Measurements from ENCODE around the gene B4GALT5. TPM values are rescaled to one million over a fixed set of nuclear protein-coding genes. Genes with fewer than 3 reads are reported as not detected.
A peak's percentile ranks its signal among the peaks of the same experiment; 100 is the strongest.

Gene B4GALT5
- total RNA-seq, 1 donor from 2014 or later: 39.3 TPM

DNA sequence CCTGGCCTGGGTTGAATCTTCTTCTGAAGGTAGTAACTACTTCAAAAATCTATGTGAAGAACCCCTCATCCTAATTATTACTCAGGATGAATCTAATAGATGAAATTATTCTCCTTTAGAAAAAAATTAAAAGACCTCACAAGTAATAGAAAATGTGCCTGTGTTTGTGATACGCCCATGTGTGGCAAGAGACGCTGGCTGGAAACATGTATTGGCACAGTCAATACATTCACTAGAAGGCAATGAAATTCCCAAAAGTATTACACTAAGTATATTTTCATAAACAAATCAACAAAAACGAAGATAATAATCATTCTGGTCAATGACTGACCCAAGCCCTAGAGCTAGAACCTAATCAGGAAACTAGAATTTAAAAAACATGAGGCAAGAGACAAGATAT is 64.0 kb downstream of the B4GALT5 start:
- peaks cover 49% of the 10 kb centered on the region for H3K36me3 Mint-ChIP-seq (ENCODE audit: low read depth)
- no peak for DNase-seq (ENCODE audit: low spot score)
- no peaks in the 10 kb centered on the region for H3K27me3 Mint-ChIP-seq (ENCODE audit: insufficient read depth)
- H3K4me1 Mint-ChIP-seq (ENCODE audit: low read depth): no peaks in the 10 kb centered on the region
- no peaks in the 10 kb centered on the region for H3K9me3 Mint-ChIP-seq
- no peak overlapping the region for H3K27ac Mint-ChIP-seq
- intact Hi-C loops (cut with micrococcal nuclease): no loop called here
- no peak overlapping the region for H3K4me3 Mint-ChIP-seq

DNA sequence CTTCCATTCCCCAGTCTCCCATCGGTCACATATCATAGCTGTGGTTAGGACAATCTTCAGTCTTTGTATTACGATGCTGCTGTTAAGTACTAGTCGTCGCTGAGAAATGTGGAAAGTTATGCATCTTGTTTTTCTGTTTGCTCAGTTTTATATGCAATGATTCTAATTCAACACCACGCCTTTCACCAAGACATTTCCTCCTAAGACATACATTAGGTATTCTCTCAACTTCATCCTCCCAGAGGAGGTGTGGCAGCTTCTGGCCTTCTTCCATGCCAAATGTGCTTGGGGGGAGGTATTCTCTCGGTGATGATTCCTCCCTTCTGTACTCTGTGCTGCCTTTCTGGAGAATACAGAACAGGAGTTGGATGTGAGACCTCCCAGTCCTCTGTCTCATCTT is 66.1 kb downstream of the B4GALT5 start:
- no peak overlapping the region for H3K4me3 Mint-ChIP-seq
- intact Hi-C loops (cut with micrococcal nuclease): no loop called here
- no peak for DNase-seq (ENCODE audit: low spot score)
- H3K36me3 Mint-ChIP-seq (ENCODE audit: low read depth): peaks cover 43% of the 10 kb centered on the region
- no peaks in the 10 kb centered on the region for H3K27me3 Mint-ChIP-seq (ENCODE audit: insufficient read depth)
- peaks cover 5% of the 10 kb centered on the region for H3K4me1 Mint-ChIP-seq (ENCODE audit: low read depth)
- H3K9me3 Mint-ChIP-seq: no peaks in the 10 kb centered on the region
- H3K27ac Mint-ChIP-seq: no peak overlapping the region

DNA sequence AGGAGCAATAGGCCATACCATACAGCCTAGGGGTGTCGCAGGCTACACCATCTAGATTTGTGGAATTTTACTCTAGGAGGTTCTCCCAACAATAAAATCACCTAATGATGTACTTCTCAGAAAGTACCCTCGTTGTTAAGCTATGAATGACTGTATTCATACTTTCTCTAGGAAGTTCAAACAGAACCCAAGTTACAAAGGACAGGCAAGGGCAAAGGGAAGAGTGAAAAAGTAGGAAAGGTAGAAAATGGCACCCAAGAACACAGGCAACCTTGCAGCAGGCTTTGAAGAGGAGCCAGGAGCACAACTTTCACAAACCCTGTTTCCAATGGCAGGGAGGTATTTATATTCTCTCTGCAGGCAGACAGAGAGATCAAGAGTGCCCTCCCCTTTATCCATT is 67.2 kb downstream of the B4GALT5 start:
- H3K4me3 Mint-ChIP-seq: no peak overlapping the region
- H3K27ac Mint-ChIP-seq: no peak overlapping the region
- H3K27me3 Mint-ChIP-seq (ENCODE audit: insufficient read depth): no peaks in the 10 kb centered on the region
- no peak for DNase-seq (ENCODE audit: low spot score)
- peaks cover 16% of the 10 kb centered on the region for H3K4me1 Mint-ChIP-seq (ENCODE audit: low read depth)
- peaks cover 52% of the 10 kb centered on the region for H3K36me3 Mint-ChIP-seq (ENCODE audit: low read depth)
- intact Hi-C loops (cut with micrococcal nuclease): no loop called here
- H3K9me3 Mint-ChIP-seq: no peaks in the 10 kb centered on the region

DNA sequence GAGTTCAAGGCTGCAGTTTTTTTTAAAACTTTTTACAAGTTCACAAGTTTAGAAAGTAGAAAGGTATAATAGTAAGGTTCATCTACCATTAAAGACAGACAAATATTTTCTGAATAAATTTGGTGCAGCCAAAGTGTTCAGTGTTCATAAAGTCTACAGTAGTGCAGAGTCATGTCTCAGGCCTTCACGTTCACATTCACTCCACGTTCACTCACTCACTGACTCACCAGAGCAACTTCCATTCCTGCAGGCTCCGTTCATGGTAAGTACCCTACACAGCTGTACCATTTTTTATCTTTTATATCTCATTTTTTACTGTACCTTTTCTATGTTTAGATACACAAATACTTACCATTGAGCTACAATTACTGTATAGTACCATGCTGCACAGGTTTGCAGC is 67.6 kb downstream of the B4GALT5 start:
- no peak for DNase-seq (ENCODE audit: low spot score)
- Mint-ChIP-seq H3K27ac (no peak overlapping the region), H3K9me3 (no peaks in the 10 kb centered on the region), H3K36me3 (ENCODE audit: low read depth) (peaks cover 56% of the 10 kb centered on the region), H3K4me3 (no peak overlapping the region), H3K4me1 (ENCODE audit: low read depth) (peaks cover 20% of the 10 kb centered on the region), H3K27me3 (ENCODE audit: insufficient read depth) (no peaks in the 10 kb centered on the region)
- intact Hi-C loops (cut with micrococcal nuclease): no loop called here

DNA sequence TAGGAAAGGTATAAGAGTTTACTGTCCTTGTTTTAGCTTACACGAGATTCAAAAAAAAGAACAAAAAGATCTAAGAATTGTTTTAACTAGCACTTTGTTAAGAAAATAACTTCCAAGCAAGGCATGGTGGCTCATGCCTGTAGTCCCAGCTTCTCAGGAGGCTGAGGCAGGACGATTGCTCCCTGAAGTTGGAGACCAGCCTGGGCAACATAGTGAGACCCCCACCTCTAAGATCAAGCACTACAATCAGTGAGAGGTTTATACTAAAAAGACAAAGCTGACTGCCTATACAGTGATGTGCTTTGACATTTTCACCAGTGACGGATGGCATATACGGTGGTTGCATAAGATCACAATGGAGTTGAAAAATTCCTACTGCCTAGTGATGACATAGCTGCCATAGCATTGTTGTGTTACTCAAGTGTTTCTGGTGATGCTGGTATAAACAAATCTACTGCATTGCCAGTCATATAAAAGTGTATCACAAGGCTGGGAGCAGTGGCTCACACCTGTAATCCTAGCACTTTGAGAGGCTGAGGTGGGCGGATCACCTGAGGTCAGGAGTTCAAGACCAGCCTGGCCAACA is 68.6 kb downstream of the B4GALT5 start:
- peaks cover 22% of the 10 kb centered on the region for H3K4me1 Mint-ChIP-seq (ENCODE audit: low read depth)

DNA sequence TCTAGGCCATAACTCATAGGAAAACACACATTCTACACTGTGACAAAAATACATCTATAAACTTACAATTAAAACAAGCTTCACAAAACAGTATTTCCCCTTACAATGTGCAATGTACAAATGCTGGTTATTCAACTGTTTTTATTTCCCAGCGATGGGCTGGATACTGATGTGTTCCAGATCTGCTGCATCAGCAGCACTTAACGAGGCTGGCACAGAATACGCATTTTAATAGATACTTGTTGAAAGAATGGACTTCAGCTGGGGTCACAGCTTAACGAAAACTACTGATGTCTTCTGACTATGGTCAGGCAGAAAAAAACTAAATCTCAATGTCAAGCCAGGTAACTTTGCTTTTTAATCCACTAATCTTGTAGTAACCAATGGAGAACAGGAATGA is 70.9 kb downstream of the B4GALT5 start:
- Mint-ChIP-seq H3K36me3 (ENCODE audit: low read depth) (peaks cover 56% of the 10 kb centered on the region), H3K9me3 (no peaks in the 10 kb centered on the region), H3K4me3 (no peak overlapping the region), H3K27ac (no peak overlapping the region), H3K4me1 (ENCODE audit: low read depth) (peaks cover 22% of the 10 kb centered on the region), H3K27me3 (ENCODE audit: insufficient read depth) (no peaks in the 10 kb centered on the region)
- intact Hi-C loops (cut with micrococcal nuclease): no loop called here
- no peak for DNase-seq (ENCODE audit: low spot score)

More for the DNA sequence above, 68.6 kb downstream of the B4GALT5 start:
- Mint-ChIP-seq H3K27ac (no peak overlapping the region), H3K27me3 (ENCODE audit: insufficient read depth) (no peaks in the 10 kb centered on the region), H3K9me3 (no peaks in the 10 kb centered on the region), H3K4me3 (no peak overlapping the region), H3K36me3 (ENCODE audit: low read depth) (peaks cover 63% of the 10 kb centered on the region)
- intact Hi-C loops (cut with micrococcal nuclease): no loop called here
- no peak for DNase-seq (ENCODE audit: low spot score)

DNA sequence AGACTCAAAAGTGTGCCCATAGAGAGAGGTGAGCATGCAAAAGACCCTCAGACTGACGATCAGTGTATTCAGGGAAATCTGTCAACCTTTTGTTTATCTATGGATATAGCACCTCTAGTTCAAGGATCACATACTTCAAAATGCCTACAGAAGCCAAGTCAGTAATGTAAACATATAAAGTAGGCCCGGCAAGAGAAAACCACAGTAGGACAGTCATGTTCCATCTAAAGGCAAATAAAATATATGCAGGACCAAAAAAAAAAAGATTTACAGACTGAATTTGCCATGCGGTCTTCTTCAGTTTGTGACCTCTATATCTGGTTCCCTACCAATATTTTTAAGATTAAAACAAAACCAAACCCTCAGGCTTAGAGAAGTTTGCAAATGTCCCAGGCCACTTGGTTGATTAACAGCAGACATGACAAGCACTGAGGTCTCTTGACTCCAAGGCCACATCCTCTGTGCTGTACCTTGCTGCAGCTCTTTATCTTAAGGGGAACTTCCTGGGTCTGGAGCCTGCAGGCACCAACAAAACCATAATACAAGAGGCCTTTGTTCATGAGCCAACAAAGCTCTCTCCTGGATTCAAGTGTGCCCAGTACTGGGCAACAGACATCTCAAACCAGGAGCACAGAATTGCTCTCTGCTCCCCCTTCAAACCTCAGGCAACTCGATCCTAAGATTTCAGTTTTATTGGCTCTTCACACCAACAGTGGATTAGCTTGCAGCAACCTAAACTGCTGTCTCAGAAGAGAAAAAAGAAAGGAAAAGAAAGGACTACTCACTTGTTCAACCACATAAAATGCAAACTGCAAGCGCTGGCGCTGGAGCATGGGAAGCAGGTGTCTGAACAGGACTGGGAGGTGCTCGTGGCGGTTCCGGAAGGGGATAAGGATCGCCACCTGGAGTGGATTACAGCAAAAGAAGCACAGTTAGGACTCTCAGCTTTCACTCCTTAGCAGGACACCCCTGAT is 71.7 kb downstream of the B4GALT5 start:
- no peaks in the 10 kb centered on the region for H3K9me3 Mint-ChIP-seq
- H3K4me1 Mint-ChIP-seq (ENCODE audit: low read depth): peaks cover 22% of the 10 kb centered on the region
- H3K27me3 Mint-ChIP-seq (ENCODE audit: insufficient read depth): no peaks in the 10 kb centered on the region
- H3K36me3 Mint-ChIP-seq (ENCODE audit: low read depth): peaks cover 51% of the 10 kb centered on the region
- peak overlapping the region; percentile 69 for H3K27ac Mint-ChIP-seq
- intact Hi-C loops (cut with micrococcal nuclease): no loop called here
- DNase-seq (ENCODE audit: low spot score): peak; percentile 12
- no peak overlapping the region for H3K4me3 Mint-ChIP-seq

DNA sequence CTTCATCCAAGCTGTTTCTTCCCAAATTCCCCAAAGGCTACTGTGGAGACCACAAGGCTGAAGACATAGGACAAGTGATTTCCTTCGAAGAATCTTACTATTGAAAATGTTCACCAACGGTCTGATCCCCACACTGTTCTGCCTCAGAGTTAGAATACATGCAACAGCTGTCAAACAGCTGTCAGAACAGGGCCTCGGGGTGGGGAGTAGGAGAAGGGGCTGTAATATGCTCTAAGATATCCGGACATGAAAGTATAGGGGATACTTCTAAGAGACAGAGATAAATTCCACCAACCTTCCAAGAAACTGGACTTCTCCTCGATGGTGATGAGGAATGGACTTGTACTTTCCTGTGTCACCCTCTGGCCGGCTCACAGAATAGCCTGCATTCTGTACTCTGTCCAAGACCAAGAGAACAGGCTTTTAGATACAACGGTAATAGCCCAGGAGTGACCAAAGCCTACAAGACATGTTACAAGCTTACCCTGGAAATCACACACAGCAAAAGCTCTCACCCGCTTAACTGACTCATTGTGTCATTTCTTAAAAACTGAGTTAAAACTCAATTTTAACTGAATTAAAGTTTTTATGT is 76.5 kb downstream of the B4GALT5 start:
- DNase-seq (ENCODE audit: low spot score): no peak
- H3K4me3 Mint-ChIP-seq: no peak overlapping the region
- H3K27ac Mint-ChIP-seq: no peak overlapping the region
- no peaks in the 10 kb centered on the region for H3K27me3 Mint-ChIP-seq (ENCODE audit: insufficient read depth)
- peaks cover 51% of the 10 kb centered on the region for H3K36me3 Mint-ChIP-seq (ENCODE audit: low read depth)
- peaks cover 12% of the 10 kb centered on the region for H3K4me1 Mint-ChIP-seq (ENCODE audit: low read depth)
- H3K9me3 Mint-ChIP-seq: no peaks in the 10 kb centered on the region
- intact Hi-C loops (cut with micrococcal nuclease): no loop called here

DNA sequence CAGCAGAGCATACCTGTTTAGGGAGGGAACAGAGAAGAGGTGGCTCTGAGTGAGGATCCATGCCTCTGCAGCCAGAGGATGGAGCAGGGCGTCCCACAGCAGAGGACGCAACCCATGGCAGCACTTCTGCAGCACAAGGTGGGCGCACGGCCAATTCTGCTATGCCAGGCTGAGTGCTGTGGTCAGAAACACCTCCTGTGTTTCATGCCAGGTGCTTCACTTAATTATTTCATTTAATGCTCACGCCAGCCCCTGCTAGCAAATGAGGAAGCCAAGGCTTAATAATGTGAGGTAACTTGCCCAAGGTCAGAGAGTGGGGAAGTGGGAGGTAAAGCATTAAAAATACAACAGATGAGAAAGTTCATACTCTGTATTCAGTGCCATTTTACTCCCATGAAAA is 77.2 kb downstream of the B4GALT5 start:
- Mint-ChIP-seq H3K27ac (no peak overlapping the region), H3K4me1 (ENCODE audit: low read depth) (peaks cover 10% of the 10 kb centered on the region), H3K27me3 (ENCODE audit: insufficient read depth) (no peaks in the 10 kb centered on the region), H3K9me3 (no peaks in the 10 kb centered on the region), H3K4me3 (no peak overlapping the region), H3K36me3 (ENCODE audit: low read depth) (peaks cover 51% of the 10 kb centered on the region)
- intact Hi-C loops (cut with micrococcal nuclease): no loop called here
- DNase-seq (ENCODE audit: low spot score): no peak

DNA sequence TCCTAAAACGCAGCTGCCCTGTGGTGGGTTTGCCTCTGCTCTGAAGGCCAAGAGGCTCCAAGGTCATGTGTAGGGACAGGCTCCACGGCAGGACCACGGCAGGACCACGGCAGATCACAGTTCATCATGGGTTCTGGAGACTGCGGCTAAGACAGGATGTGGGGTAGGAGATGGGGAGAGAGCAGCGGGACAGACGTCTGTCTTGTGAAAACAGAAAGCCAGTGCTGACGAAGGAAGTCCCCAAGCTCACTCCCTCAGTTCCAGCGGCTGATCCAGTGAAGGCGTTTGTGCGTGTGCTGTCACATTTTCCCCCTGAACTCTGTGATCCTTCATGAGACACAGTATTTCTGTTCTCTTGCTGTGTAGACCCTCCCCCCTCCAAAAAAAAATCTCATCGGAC is 77.8 kb downstream of the B4GALT5 start:
- H3K36me3 Mint-ChIP-seq (ENCODE audit: low read depth): peaks cover 47% of the 10 kb centered on the region
- no peak for DNase-seq (ENCODE audit: low spot score)
- H3K4me1 Mint-ChIP-seq (ENCODE audit: low read depth): peaks cover 9% of the 10 kb centered on the region
- no peak overlapping the region for H3K4me3 Mint-ChIP-seq
- no peak overlapping the region for H3K27ac Mint-ChIP-seq
- H3K27me3 Mint-ChIP-seq (ENCODE audit: insufficient read depth): no peaks in the 10 kb centered on the region
- H3K9me3 Mint-ChIP-seq: no peaks in the 10 kb centered on the region
- intact Hi-C loops (cut with micrococcal nuclease): no loop called here

DNA sequence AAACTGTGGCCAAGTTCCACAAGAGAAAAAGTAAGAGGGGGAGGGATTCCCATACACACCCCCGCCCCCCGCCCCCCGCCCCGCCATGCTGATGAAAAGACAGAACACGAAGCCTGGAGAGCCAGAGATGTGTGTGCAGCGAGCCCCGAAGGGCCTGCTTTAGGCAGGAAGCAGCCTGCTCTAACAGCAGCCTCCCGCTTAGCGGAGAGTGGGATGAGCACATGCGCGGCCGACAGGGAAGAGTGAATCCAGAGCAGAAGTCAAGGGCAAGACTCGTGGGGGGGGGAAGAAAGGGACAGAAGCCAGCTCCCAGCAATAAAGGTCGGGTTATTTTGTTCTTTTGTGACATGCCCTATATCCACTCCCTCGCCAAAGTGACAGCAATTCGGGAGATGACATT is 78.5 kb downstream of the B4GALT5 start:
- Mint-ChIP-seq H3K36me3 (ENCODE audit: low read depth) (peaks cover 43% of the 10 kb centered on the region), H3K27ac (no peak overlapping the region), H3K27me3 (ENCODE audit: insufficient read depth) (no peaks in the 10 kb centered on the region), H3K4me3 (no peak overlapping the region), H3K9me3 (no peaks in the 10 kb centered on the region), H3K4me1 (ENCODE audit: low read depth) (peaks cover 9% of the 10 kb centered on the region)
- intact Hi-C loops (cut with micrococcal nuclease): no loop called here
- no peak for DNase-seq (ENCODE audit: low spot score)

DNA sequence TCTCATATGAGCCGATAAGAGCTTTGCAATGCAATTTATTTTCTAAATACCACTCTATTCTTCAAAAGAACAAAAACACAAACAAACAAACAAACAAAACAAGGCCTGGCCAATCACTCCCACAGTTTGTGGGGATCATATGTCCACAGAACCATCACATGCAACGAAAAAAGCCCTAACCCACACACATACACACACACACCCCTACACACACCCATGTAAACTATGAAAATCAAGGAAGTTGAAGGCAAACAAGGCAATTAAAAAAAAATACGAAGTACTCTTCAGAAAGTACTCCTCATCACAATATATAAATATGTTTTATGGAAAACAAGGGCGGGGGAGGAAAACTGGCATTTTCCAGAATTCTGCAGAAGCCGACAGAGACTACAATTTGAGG is 79.6 kb downstream of the B4GALT5 start:
- Mint-ChIP-seq H3K36me3 (ENCODE audit: low read depth) (peaks cover 39% of the 10 kb centered on the region), H3K9me3 (no peaks in the 10 kb centered on the region), H3K27ac (peak overlapping the region; percentile 14), H3K4me3 (no peak overlapping the region), H3K4me1 (ENCODE audit: low read depth) (peaks cover 9% of the 10 kb centered on the region), H3K27me3 (ENCODE audit: insufficient read depth) (no peaks in the 10 kb centered on the region)
- no peak for DNase-seq (ENCODE audit: low spot score)
- intact Hi-C loops (cut with micrococcal nuclease): no loop called here

DNA sequence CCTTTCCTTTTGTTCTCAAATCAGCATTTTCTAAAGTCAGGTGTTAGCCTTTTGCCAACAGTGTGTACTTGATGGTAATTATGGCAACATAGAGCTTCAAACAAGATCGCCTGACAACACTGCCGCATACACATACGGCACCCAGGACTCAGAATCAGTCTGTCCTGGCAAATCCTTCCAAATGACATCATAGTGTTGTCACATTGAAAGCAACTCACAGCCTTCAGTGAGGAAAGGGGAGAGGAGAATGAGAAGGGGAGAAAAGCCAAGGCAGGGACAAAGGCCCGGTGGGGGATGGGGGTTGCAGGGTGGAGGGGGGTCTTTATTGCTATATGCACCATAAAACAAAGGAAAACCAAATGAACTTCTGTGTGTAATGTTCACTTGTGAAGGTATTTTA is 80.0 kb downstream of the B4GALT5 start:
- Mint-ChIP-seq H3K4me1 (ENCODE audit: low read depth) (peaks cover 9% of the 10 kb centered on the region), H3K9me3 (no peaks in the 10 kb centered on the region), H3K27me3 (ENCODE audit: insufficient read depth) (no peaks in the 10 kb centered on the region), H3K36me3 (ENCODE audit: low read depth) (peaks cover 39% of the 10 kb centered on the region), H3K27ac (no peak overlapping the region), H3K4me3 (no peak overlapping the region)
- intact Hi-C loops (cut with micrococcal nuclease): no loop called here
- no peak for DNase-seq (ENCODE audit: low spot score)
